Measurements from ENCODE around the gene CAMK4.

The CAMK4 gene

GRCh38 chr5:111532886-111533582 lies 308.9 kb downstream of the CAMK4 start:
- Mint-ChIP-seq H3K36me3 (ENCODE audit: low read depth) (no peaks in the 10 kb centered on the region), H3K4me3 (no peak overlapping the region), H3K9me3 (peaks cover 5% of the 10 kb centered on the region), H3K27ac (peak overlapping the region; percentile 11 to 57 (median 43)), H3K4me1 (peaks cover 27% of the 10 kb centered on the region), H3K27me3 (ENCODE audit: low read depth) (no peaks in the 10 kb centered on the region)
- no peak for TF ChIP-seq CTCF (IDR thresholded peaks at IDR 0.05; ENCODE audit: unreplicated experiment in 3 of 3)

GRCh38 chr5:111535879-111536549 lies 311.8 kb downstream of the CAMK4 start:
- Mint-ChIP-seq H3K27ac (peak overlapping the region in 2 of 3 experiments; percentile 87 to 90), H3K9me3 (peaks cover 5% of the 10 kb centered on the region), H3K4me1 (peaks cover 21% of the 10 kb centered on the region), H3K4me3 (no peak overlapping the region), H3K27me3 (ENCODE audit: low read depth) (no peaks in the 10 kb centered on the region), H3K36me3 (ENCODE audit: low read depth) (no peaks in the 10 kb centered on the region)
- TF ChIP-seq CTCF (IDR thresholded peaks at IDR 0.05; ENCODE audit: unreplicated experiment in 3 of 3): no peak

GRCh38 chr5:111537141-111538024 lies 313.2 kb downstream of the CAMK4 start:
- H3K36me3 Mint-ChIP-seq (ENCODE audit: low read depth): no peaks in the 10 kb centered on the region
- peak overlapping the region; percentile 87 to 90 (median 87) for H3K27ac Mint-ChIP-seq
- no peak for TF ChIP-seq CTCF (IDR thresholded peaks at IDR 0.05; ENCODE audit: unreplicated experiment in 3 of 3)
- H3K4me3 Mint-ChIP-seq: no peak overlapping the region
- H3K27me3 Mint-ChIP-seq (ENCODE audit: low read depth): no peaks in the 10 kb centered on the region
- peaks cover 21% of the 10 kb centered on the region for H3K4me1 Mint-ChIP-seq
- peaks cover 5% of the 10 kb centered on the region for H3K9me3 Mint-ChIP-seq
